Thyroid gland (tissue), 4 donors: ENCODE data around the gene ADGRG1.

Experiments used
- POLR2A ChIP-seq, 2 donors: fragments of 450-650 bp; IDR thresholded peaks; one replicate each; pipeline ENCODE4 v1.6.1; 2017; ENCODE audit warnings: antibody characterized with exemption in 2 of 2, mild to moderate bottlenecking in 2 of 2, moderate library complexity in 1 of 2
- TF ChIP-seq, protein P1 (sequence below), 6 experiments: fragments of 200-600 bp in 3 of 6; fragments of 450-650 bp in 3 of 6; sonication (generic) in 3 of 6; IDR thresholded peaks; one replicate each; pipeline ENCODE4 v1.5.1; 2016 to 2019; ENCODE audit warnings: antibody characterized with exemption in 6 of 6, mild to moderate bottlenecking in 2 of 6, inconsistent platforms in 1 of 6, moderate library complexity in 1 of 6

DNA sequence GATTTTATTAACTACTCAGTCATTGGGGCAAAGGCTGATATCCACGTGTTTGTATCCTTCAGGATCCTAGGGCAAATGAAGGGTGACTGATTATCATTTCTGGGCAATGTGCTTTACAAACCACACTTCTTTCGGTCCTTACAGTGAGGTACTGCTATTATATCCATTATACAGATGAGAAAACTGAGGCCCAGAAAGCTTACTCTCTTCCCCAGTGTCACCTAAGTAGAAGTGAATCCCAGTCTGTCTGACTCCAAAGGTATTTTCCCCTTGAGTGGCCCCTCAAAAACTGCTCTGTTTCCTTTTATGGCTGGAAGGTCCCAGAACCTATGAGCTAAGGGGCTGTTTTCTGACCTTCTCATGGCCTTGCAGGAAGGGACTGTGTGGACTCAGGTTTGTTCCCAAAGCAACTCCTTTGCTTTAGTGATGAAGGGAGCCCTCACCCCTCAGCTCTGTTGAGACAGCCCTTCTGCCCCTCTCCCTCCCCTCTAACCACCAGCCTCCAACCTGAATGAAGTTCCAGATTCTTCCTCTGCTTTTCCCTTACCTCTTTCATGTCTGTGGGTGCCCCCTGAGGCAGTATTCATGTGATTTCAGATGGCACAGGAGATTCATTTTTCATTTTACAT, 27.4 kb upstream of the ADGRG1 start:
- TF ChIP-seq, protein P1, sequence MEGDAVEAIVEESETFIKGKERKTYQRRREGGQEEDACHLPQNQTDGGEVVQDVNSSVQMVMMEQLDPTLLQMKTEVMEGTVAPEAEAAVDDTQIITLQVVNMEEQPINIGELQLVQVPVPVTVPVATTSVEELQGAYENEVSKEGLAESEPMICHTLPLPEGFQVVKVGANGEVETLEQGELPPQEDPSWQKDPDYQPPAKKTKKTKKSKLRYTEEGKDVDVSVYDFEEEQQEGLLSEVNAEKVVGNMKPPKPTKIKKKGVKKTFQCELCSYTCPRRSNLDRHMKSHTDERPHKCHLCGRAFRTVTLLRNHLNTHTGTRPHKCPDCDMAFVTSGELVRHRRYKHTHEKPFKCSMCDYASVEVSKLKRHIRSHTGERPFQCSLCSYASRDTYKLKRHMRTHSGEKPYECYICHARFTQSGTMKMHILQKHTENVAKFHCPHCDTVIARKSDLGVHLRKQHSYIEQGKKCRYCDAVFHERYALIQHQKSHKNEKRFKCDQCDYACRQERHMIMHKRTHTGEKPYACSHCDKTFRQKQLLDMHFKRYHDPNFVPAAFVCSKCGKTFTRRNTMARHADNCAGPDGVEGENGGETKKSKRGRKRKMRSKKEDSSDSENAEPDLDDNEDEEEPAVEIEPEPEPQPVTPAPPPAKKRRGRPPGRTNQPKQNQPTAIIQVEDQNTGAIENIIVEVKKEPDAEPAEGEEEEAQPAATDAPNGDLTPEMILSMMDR (IDR thresholded peaks at IDR 0.05) = no peak
- no peak for TF ChIP-seq POLR2A (IDR thresholded peaks at IDR 0.05)
